Amniotic stem cell (primary cell): ENCODE results near the gene CBX5.
"Not testable (repeated sequence)": the region's sequence is repeated elsewhere in the genome, so short reads cannot be mapped to it uniquely, and the experiment has no call there.

Experiments used
- DNase-seq: peaks from one replicate; lab custom pipeline; 2025; lab: John Stamatoyannopoulos, UW

CBX5 gene

DNA sequence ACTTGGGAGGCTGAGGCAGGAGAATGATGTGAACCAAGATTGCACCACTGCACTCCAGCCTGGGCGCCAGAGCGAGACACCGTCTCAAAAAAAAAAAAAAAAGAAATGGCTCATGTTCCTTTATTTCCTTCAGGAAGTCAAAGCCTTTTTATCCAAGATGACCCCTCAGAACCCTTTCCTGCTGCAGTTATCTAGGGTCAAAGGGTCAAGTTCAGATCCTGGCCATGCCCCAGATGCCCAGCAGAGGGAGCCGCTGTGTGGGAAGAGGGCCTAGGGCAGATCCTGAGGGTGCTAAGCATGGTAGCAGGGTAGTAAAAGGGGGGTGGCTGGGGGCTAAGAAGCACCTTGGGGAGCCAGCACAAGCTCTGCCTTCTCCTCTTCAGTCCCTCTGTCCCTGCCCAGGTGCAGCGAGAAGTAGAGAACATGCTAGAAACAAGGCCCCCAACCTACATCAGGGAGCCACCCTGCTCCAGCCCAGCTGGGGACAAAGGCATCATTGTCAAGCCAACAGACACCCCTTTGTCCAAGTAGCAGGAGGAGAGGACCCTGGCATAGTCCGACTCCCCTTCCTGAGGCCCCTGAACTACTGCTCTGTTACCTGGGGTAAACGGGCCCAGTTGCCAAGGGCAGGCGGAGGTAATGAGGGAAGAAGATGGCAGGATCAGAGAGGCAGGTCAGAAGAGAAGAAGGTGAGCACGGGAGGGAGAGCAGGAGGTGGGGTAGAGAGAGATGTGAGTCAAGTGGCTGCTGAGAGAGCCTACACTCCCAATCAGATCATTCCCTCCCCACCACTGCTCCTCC, 14.4 kb upstream of the CBX5 start:
- DNase-seq: no peak

- no peak for DNase-seq
Measured at GRCh38 chr12:54292931-54293241, 13.0 kb upstream of the CBX5 start.

DNA sequence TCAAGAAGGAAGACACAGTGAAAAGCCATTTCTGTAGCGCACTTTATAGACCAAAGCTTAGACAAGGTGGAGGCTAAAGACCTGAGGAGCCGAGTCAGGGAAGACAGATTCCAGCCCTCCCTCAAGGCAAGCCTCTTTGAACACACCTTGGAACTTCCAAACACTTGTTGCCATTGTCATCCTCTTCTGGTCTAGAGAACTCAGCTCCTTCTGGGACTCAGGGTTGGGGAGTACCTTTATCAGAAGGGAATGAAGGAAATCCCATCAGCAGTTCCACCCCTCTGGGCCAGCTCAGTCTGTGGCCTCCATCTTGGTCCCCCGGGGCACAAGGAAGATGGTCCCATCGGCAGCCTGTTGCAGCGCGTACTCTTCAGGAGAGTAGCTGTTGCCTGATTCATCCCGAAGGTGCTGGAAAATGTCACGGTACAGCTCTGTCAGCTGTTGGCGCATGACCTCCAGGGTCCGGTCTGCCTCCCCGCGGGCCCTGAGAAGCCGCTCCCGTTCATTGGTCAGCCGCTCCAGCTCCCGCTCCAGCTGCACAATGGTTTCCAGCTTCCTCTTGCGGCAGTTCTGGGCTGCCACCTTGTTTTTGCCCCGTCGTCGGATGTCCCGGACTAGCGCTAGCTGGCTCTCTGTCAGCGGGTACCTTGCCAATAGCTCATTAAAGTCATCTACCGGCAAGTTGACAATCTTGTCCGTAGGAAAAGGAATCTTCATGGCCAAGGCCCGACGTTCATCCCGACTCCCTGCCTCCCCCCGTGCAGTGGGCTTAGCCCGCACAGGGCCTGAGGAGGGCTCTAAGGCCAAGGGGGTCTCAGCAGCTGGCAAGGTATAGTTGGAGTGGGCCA, 12.4 kb upstream of the CBX5 start:
- DNase-seq: no peak

DNA sequence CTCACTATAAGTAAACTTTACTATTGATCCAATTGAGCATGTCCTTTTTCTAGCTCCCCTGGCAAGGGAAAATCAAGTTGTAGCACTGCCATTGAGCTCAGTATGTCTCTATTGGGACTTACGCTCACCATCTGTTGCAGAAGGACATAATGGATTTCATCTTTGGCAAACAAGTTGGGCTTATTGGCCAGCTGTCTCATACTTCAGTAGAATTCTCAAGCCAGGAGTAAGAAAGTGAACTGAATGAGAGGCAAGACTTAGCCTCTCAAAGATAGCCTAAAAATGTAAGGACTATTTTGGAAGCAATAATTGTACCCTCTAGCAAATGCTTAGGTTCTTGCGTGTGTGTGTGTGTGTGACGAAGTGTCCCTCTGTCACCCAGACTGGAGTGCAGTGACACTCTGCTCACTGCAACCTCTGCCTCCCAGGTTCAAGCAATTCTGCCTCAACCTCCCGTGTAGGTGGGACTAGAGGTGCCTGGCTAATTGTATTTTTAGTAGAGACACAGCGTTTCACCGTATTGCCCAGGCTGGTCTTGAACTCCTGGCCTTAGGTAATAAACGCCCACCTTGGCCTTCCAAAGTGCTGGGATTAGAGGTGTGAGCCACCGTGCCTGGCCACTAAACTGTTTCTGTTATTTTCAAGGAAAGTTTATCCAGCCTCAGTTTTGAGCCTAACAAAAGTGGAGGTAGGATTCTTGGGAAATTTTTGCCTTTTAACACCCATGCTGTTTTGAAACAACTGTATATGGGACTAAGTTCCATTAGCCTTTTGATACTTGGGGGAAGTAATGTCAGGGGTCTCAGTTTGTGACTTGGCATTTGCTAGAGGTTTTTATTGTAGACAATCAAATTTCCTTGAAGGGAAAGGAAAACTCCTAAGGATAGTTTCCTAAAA, 7.6 kb upstream of the CBX5 start:
- no peak for DNase-seq

DNA sequence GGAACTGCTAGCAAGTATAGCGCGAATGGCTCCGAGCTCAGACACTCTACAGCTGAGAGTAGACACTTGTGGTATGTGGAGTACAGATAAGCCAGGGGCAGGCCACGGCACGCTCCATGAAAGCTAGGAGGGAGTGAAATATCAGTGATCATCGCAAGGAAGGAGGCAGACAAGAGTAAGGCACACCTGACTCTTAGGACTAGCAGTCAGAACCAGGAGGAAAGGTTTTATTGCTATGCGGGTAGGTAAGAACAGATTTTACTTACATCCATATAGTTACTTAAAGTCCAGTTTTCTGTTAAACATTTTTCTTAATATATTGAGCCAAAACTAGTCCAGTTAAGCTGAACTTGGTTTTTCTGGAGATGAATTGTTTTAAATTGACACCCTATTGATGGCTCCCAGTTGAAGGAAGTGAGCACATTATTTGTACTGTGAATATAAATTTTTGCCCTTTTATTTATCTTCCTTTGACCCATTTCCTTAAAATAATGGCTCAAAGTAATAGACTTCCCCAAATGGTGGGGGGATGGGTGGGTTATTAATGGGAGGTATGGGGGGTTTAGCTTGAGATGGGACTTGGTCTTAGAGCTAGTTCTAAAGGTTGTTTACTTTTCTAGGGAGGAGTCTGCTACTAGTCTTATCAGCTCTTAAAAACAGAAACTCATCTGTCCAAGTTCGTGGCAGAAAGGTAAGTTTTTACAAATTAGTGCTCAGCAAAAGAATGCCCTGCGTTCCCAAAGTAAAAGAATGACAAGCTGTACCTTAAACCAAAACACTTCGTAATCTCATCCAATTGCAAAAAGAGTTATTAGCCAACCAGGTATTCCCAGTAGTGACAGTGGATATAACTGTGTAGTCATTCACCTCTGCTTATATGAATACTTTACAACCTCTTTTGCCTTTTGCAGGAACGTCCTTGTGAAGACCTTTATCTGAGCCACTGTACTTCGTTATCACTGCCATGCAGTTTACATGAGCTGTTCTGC, 6.4 kb upstream of the CBX5 start:
- no peak for DNase-seq

- DNase-seq: no peak
Measured at GRCh38 chr12:54285150-54286041, 5.5 kb upstream of the CBX5 start.

DNA sequence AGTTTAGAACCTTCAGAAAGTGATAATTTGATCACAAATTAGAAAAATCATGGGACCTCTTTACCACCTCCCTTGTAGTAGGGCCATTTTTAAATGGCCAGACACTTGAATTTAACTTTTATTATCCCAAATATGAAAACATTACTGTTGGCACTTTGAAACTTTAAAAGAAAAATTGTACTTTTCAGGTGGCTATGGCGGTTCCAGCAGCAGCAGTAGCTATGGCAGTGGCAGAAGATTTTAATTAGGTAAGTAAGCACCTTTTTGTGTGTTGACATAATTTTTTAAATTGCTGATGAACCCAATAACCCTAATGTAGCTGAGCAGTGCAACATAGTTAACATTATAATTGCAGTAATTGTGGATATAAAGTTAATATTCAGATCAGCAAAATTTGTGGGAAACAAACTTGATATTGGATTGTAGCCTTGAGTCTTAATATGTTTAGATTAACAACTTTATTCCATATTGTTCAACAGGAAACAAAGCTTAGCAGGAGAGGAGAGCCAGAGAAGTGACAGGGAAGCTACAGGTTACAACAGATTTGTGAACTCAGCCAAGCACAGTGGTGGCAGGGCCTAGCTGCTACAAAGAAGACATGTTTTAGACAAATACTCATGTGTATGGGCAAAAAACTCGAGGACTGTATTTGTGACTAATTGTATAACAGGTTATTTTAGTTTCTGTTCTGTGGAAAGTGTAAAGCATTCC, 4.3 kb upstream of the CBX5 start:
- DNase-seq: not testable (repeated sequence)

DNA sequence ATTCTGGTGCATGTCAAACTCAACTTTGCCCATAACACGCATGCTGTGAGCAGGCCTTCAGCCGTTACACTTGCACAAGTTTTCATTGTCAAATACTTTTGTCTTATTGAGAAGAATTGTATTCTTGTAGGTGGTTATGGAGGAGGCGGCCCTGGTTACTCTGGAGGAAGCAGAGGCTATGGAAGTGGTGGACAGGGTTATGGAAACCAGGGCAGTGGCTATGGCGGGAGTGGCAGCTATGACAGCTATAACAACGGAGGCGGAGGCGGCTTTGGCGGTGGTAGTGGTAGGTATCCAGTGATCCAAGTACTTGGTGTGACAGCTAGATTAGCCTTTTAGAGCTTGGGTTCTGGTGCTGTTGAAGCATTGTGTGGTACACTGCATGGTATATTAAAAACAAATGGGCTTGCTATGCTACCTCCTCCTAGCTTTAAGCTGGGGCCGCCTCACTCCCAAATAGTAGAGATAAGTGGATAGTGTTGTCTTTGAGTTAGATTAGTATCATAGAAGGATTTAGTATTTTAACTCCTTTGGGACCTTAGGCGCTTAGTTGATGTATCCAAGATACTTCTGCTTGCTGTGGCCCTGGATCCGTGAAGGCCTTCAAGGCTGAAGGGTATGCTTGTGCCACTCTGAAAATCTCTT, 3.1 kb upstream of the CBX5 start:
- no peak for DNase-seq

DNA sequence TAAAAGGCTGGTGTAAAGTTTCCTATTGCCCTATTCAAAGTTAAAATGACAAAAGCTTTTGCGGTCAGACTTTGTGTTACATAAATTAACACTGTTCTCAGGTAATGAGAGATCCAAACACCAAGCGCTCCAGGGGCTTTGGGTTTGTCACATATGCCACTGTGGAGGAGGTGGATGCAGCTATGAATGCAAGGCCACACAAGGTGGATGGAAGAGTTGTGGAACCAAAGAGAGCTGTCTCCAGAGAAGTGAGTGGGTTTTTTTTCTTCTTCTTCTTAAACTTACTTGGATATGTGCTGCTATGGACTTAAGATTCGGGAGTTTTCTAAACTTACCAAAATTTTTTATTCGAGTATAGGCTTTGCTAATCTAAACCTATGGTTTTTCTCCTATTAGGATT, 1.8 kb upstream of the CBX5 start:
- not testable (repeated sequence) for DNase-seq

DNA sequence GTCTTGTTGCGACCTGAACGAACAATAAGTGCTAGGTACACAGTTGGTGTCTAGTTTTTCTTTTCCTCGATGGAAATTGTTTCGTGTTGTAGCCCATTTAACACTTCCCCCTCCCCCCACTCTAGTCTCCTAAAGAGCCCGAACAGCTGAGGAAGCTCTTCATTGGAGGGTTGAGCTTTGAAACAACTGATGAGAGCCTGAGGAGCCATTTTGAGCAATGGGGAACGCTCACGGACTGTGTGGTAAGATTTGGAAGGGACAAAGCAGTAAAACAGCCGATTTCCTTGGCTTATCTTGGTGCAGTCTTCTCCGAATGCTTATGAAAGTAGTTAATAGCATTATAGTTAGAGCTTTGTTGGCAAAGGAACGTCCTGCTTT, 1.3 kb upstream of the CBX5 start:
- not testable (repeated sequence) for DNase-seq

DNA sequence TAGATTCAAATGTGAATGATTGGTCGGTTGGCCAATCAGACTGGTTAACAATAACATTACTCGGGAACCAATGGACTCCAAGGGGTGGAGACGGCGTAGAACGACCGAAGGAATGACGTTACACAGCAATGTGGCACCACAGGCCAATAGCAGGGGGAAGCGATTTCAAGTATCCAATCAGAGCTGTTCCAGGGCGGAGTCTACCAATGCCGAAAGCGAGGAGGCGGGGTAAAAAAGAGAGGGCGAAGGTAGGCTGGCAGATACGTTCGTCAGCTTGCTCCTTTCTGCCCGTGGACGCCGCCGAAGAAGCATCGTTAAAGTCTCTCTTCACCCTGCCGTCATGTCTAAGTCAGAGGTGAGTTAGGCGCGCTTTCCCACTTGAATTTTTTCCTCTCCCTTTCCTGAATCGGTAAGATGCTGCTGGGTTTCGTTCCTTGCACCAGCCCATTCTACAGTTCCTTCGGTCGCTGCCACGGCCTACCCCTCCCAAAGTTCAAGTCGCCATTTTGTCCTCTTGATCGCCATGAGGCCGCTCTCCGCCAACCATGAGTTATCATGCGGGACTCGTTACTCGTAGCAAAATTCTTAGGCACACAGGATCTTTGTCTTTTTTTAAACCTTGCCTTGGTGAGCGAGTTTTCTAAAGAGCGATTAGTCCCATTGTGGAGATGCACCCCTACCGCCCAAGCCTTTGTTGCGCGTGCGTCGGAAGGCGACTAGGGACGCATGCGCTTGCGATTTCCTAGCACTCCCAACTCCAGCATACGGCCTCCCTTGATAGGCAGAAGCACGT, 742 bp upstream of the CBX5 start, which contains the start of gene HNRNPA1:
Gene HNRNPA1, plus strand, starts transcription at position 259 of the 793 bp plus-strand sequence. Its CDS starts 82 bp downstream, at position 341.
- peak; percentile 99 for DNase-seq

- no peak for DNase-seq
Measured at GRCh38 chr12:54279227-54279631, 693 bp downstream of the CBX5 start.

- no peak for DNase-seq
Measured at GRCh38 chr12:54277823-54278276, 2.1 kb downstream of the CBX5 start.

DNA sequence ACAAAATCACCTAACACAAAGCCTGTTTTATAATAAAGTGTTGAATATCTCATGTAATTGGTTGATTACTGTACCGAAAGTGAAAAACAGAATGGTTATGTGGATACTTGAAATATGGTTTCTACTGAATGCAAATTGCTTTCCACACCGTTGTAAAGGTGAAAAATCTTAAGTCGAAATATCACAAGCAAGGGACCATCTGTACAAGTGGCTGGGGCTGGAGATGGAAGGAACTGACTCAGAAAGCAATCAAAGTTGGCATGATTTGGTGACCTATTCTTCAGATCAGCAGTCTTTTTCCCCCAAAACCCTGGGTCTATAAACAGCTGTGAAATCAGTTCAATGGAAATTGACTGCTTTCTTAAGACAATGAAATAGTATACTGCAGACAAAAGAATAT, 3.6 kb downstream of the CBX5 start:
- no peak for DNase-seq

GRCh38 chr12:54273981-54274380, 5.9 kb downstream of the CBX5 start:
- no peak for DNase-seq

GRCh38 chr12:54272214-54272613, 7.7 kb downstream of the CBX5 start:
- no peak for DNase-seq

- DNase-seq: no peak
Measured at GRCh38 chr12:54270345-54270744, 9.6 kb downstream of the CBX5 start.

DNA sequence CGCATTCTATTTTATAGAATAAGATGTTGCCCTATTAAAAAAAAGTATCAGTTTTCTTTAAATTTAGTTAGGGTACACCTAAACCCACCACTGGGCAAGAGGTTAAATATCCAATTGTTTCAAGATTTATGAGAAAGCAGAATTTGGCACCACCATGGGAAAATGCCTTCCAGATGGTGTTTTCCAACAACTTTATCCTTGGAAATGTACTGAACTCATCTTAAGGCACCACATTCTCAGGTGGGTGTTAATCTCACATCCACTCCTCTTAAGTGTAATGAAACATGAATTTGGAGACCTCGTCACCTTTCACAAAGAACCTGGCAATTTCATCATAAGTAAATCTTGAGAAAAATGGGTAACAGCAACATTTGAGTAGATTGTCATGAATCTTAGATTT, 13.1 kb downstream of the CBX5 start:
- no peak for DNase-seq
